NCI-H1417 (cell line): ENCODE results near the gene EYA4.

ENCODE experiments used
- DNase-seq, 3 experiments: peaks; one replicate each; lab custom pipeline; 2025; lab: John Stamatoyannopoulos, UW

The EYA4 gene

GRCh38 chr6:133568970-133569889 lies 328.1 kb downstream of the EYA4 start:
- peak; percentile 63 to 94 (median 82) for DNase-seq

GRCh38 chr6:133571681-133572080 lies 330.5 kb downstream of the EYA4 start:
- no peak for DNase-seq

GRCh38 chr6:133577851-133578250 lies 336.7 kb downstream of the EYA4 start:
- DNase-seq, result no peak
